HCT116 (cell line): Measurements from ENCODE around the gene ZNF469. TPM values are rescaled to one million over a fixed set of nuclear protein-coding genes. Genes with fewer than 3 reads are reported as not detected.
A peak's percentile ranks its signal among the peaks of the same experiment; 100 is the strongest.

Experiments
- ATAC-seq: fragments of 200-7000 bp; cut with Tn5 transposase; 2 replicates; pipeline ENCODE4 v1.9.1; 2020; ENCODE audit warnings: mild to moderate bottlenecking, moderate library complexity
- BruUV-seq: library from RNA; stranded (reverse); fragments of 400-500 nt; replicated peaks from 2 replicates; lab custom pipeline; 2021; lab: Mats Ljungman, UMichigan
- CTCF ChIA-PET: fragments of 300-600 bp; sonication (Branson Sonifier 250); formaldehyde crosslinking; loops from one replicate; lab custom pipeline; 2021; ENCODE audit warnings: antibody characterized with exemption; lab: Charles Lee
- POLR2A ChIA-PET: fragments of 300-600, 350-600 bp; sonication (Branson Sonifier 250); formaldehyde crosslinking; loops from one replicate; lab custom pipeline; 2021; ENCODE audit warnings: antibody characterized with exemption; lab: Charles Lee
- RAD21 ChIA-PET, 2 experiments: fragments of 300-600 bp; sonication (Branson Sonifier 250); formaldehyde crosslinking; loops; one replicate each; lab custom pipeline; 2023; ENCODE audit warnings: low total read pairs in 2 of 2; ENCODE audit not compliant: uncharacterized antibody in 2 of 2, unreplicated experiment in 2 of 2, low non-redundant PET in 1 of 2; lab: Charles Lee
- DNase-seq: peaks from one replicate; pipeline ENCODE4 v3.0.0-alpha.2; 2010; ENCODE audit warnings: low read depth, low spot score
- H2AFZ ChIP-seq: fragments of 200-600 bp; shearing (Covaris generic), sonication (generic); 2 replicates; pipeline ENCODE4 v1.6.1; 2017; ENCODE audit warnings: low read depth, mixed run types, mixed read lengths, antibody characterized with exemption, low read length; ENCODE audit not compliant: poor library complexity, severe bottlenecking
- H3K27ac ChIP-seq: 2 replicates; pipeline ENCODE4 v1.5.1; 2012; ENCODE audit warnings: low read depth, low read length
- H3K27me3 ChIP-seq: fragments of 200-600 bp; sonication (generic); 2 replicates; pipeline ENCODE4 v1.6.1; 2016; ENCODE audit warnings: mixed run types, low read length, mixed read lengths; ENCODE audit not compliant: insufficient read depth
- H3K36me3 ChIP-seq, 2 experiments: fragments of 200-500 bp in 1 of 2; fragments of 200-600 bp in 1 of 2; sonication (Bioruptor generic) in 1 of 2; sonication (generic) in 1 of 2; 2 replicates each; pipeline versions ENCODE4 v1.5.1 to v1.6.1; 2014 to 2016; ENCODE audit warnings: low read length in 2 of 2, inconsistent platforms in 1 of 2, mixed read lengths in 1 of 2, mixed run types in 1 of 2; ENCODE audit not compliant: insufficient read depth in 2 of 2, control insufficient read depth in 1 of 2
- H3K4me1 ChIP-seq, 2 experiments: fragments of 200-600 bp in 1 of 2; sonication (generic) in 1 of 2; 2 replicates each; pipeline versions ENCODE4 v1.5.1 to v1.6.1; 2012 to 2017; ENCODE audit warnings: low read length in 2 of 2, inconsistent platforms in 1 of 2, mild to moderate bottlenecking in 1 of 2, mixed read lengths in 1 of 2, mixed run types in 1 of 2, moderate library complexity in 1 of 2; ENCODE audit not compliant: insufficient read depth in 2 of 2, control insufficient read depth in 1 of 2
- H3K4me2 ChIP-seq: fragments of 200-600 bp; sonication (generic); 2 replicates; pipeline ENCODE4 v1.6.1; 2017; ENCODE audit warnings: mixed run types, low read length, mixed read lengths
- H3K4me3 ChIP-seq, 2 experiments: fragments of 200-600 bp in 1 of 2; sonication (generic) in 1 of 2; replicated peaks in 1 of 2; 2 replicates each; pipeline ENCODE4 v1.5.1; 2011 to 2016; ENCODE audit warnings: low read length in 2 of 2, control low read depth in 1 of 2, low read depth in 1 of 2, mild to moderate bottlenecking in 1 of 2, mixed read lengths in 1 of 2, mixed run types in 1 of 2
- H3K79me2 ChIP-seq: fragments of 200-600 bp; sonication (generic); 2 replicates; pipeline ENCODE4 v1.6.1; 2017; ENCODE audit warnings: mild to moderate bottlenecking, mixed run types, low read length, moderate library complexity, mixed read lengths; ENCODE audit not compliant: insufficient read depth
- H3K9ac ChIP-seq: fragments of 200-600 bp; sonication (generic); 2 replicates; pipeline ENCODE4 v1.6.1; 2016; ENCODE audit warnings: low read length, mixed read lengths
- H3K9me2 ChIP-seq: fragments of 200-600 bp; sonication (generic), shearing (Covaris generic); 2 replicates; pipeline ENCODE4 v1.6.1; 2017; ENCODE audit warnings: mixed run types, mild to moderate bottlenecking, moderate library complexity; ENCODE audit not compliant: insufficient read depth
- H3K9me3 ChIP-seq, 2 experiments: fragments of 200-500 bp in 1 of 2; fragments of 200-600 bp in 1 of 2; sonication (Bioruptor generic) in 1 of 2; sonication (generic) in 1 of 2; 2 replicates each; pipeline ENCODE4 v1.6.1; 2014 to 2017; ENCODE audit warnings: low read length in 2 of 2, mixed read lengths in 2 of 2, inconsistent platforms in 1 of 2, low read depth in 1 of 2, mild to moderate bottlenecking in 1 of 2, mixed run types in 1 of 2, moderate library complexity in 1 of 2; ENCODE audit not compliant: control insufficient read depth in 1 of 2, insufficient read depth in 1 of 2
- H4K20me1 ChIP-seq: fragments of 200-600 bp; sonication (generic), shearing (Covaris generic); 2 replicates; pipeline ENCODE4 v1.6.1; 2017; ENCODE audit warnings: mixed run types, mild to moderate bottlenecking, moderate library complexity; ENCODE audit not compliant: insufficient read depth
- CEBPB ChIP-seq: IDR thresholded peaks from 2 replicates; pipeline ENCODE4 v1.6.1; 2012; ENCODE audit warnings: low read depth
- CTCF ChIP-seq, 3 experiments: fragments of 200-600 bp in 1 of 3; sonication (generic) in 1 of 3; IDR thresholded peaks in 2 of 3; conservative IDR thresholded peaks in 1 of 3; 2 replicates each; pipeline ENCODE4 v1.5.1; 2012 to 2017; ENCODE audit warnings: low read depth in 2 of 3, low read length in 2 of 3, antibody characterized with exemption in 1 of 3, borderline replicate concordance in 1 of 3, control low read depth in 1 of 3, mild to moderate bottlenecking in 1 of 3, mixed read lengths in 1 of 3, mixed run types in 1 of 3, moderate library complexity in 1 of 3; ENCODE audit not compliant: insufficient read depth in 1 of 3
- EGR1 ChIP-seq: IDR thresholded peaks from 2 replicates; pipeline ENCODE4 v1.6.1; 2012; ENCODE audit warnings: low read depth
- ELF1 ChIP-seq: IDR thresholded peaks from 2 replicates; pipeline ENCODE4 v1.6.1; 2012; ENCODE audit warnings: low read depth, borderline replicate concordance
- EZH2 ChIP-seq: fragments of 200-600 bp; sonication (generic); IDR thresholded peaks from 2 replicates; pipeline ENCODE4 v1.6.1; 2017; ENCODE audit warnings: antibody characterized with exemption, mixed run types
- FOSL1 ChIP-seq: IDR thresholded peaks from 2 replicates; pipeline ENCODE4 v1.6.1; 2012; ENCODE audit warnings: low read depth
- POLR2A ChIP-seq: IDR thresholded peaks from 2 replicates; pipeline ENCODE4 v1.7.0; 2011; ENCODE audit warnings: borderline replicate concordance; ENCODE audit not compliant: insufficient read depth, insufficient read length; ENCODE audit errors: extremely low read depth
- POLR2AphosphoS5 ChIP-seq: IDR thresholded peaks from 2 replicates; pipeline ENCODE4 v1.6.1; 2011; ENCODE audit warnings: mild to moderate bottlenecking, low read depth, low read length, moderate library complexity
- RAD21 ChIP-seq: IDR thresholded peaks from 2 replicates; pipeline ENCODE4 v1.6.1; 2012; ENCODE audit warnings: low read depth, mild to moderate bottlenecking
- SIN3A ChIP-seq: IDR thresholded peaks from 2 replicates; pipeline ENCODE4 v1.6.1; 2012; ENCODE audit warnings: low read depth
- SP1 ChIP-seq: IDR thresholded peaks from 2 replicates; pipeline ENCODE4 v1.6.1; 2012; ENCODE audit warnings: low read depth
- SRF ChIP-seq: IDR thresholded peaks from 2 replicates; pipeline ENCODE4 v1.6.1; 2012; ENCODE audit warnings: low read depth
- TCF7L2 ChIP-seq: IDR thresholded peaks from 2 replicates; pipeline ENCODE4 v1.7.0; 2011; ENCODE audit warnings: borderline replicate concordance, inconsistent platforms; ENCODE audit not compliant: insufficient read depth, insufficient read length; ENCODE audit errors: extremely low read depth
- ZBTB33 ChIP-seq: IDR thresholded peaks from 2 replicates; pipeline ENCODE4 v1.6.1; 2011; ENCODE audit warnings: mild to moderate bottlenecking, low read length, moderate library complexity; ENCODE audit not compliant: insufficient replicate concordance; ENCODE audit errors: extremely low read depth
- ZNF274 ChIP-seq: fragments of 200-500 bp; sonication (Bioruptor generic); IDR thresholded peaks from 2 replicates; pipeline ENCODE4 v1.6.1; 2014; ENCODE audit warnings: mild to moderate bottlenecking, low read depth, low read length, inconsistent platforms
- intact Hi-C: fragments of 100-400 bp; cut with micrococcal nuclease; formaldehyde crosslinking; loops from 2 replicates; pipeline ENCODE4 v1.10.0; 2022
- total RNA-seq: library from RNA; stranded (reverse); gene quantifications from one replicate; pipeline ENCODE4 v1.2.1, GENCODE V29; 2021; ENCODE audit not compliant: unreplicated experiment
- TF ChIP-seq, protein P1 (sequence below): IDR thresholded peaks from 2 replicates; pipeline ENCODE4 v1.6.1; 2012

ZNF469 gene
- total RNA-seq, 1 experiment from 2014 or later, result 5.9 TPM

- TF ChIP-seq ZBTB33 (no peak), CEBPB (no peak), TCF7L2 (no peak), POLR2A (no peak), POLR2AphosphoS5 (no peak), CTCF (IDR thresholded peaks at IDR 0.05 in 2 of 3, conservative IDR thresholded peaks at IDR 0.05 in 1 of 3; ENCODE audit: borderline replicate concordance in 1 of 3, insufficient read depth in 1 of 3, low read depth in 2 of 3, low read length in 2 of 3) (no peak), SIN3A (no peak)
- TF ChIP-seq, all 23 proteins: peak for 0
Measured at GRCh38 chr16:88384222-88385111, 1.7 kb downstream of the ZNF469 start (continued).

DNA sequence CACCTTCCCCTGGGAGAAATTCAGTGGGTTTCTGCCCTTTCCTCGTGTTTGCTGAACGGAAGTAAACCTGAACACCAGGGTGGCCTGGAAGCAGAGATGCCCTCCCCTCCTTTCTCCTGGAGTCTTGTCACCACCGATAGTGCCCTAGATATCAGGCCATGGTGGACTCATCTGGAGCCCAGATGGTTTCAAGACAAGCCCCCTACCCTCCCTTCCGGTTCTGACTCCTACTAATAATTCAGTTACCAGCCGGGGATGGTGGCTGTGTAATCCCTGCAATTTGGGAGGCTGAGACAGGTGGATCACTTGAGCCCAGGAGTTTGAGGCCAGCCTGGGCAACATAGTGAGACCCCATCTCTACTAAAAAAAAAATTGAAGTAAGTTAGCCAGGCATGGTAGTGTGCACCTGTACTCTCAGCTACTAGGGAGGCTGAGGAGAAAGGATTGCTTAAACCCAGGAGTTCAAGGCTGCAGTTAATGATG lies 2.4 kb downstream of the ZNF469 start:
- ChIA-PET POLR2A (no interaction called here), CTCF (no interaction called here), RAD21 (interaction anchor here in 1 of 2 experiments (0.7 kb wide), 1 partner anchor 66 kb away, joined by 3 read pairs; no protein-coding TSS in a partner anchor)
- Histone ChIP-seq H3K4me2 (peak overlapping the region; percentile 100), H3K27me3 (no peaks in the 10 kb centered on the region), H3K9me2 (no peaks in the 10 kb centered on the region), H3K27ac (no peak overlapping the region), H2AFZ (no peak overlapping the region), H3K4me1 (peaks cover 18 to 28% of the 10 kb centered on the region in 2 experiments), H3K9me3 (peaks cover 0 to 8% of the 10 kb centered on the region in 2 experiments; a peak in 1 of 4 replicates), H3K9ac (0 out of 2 replicates have a peak overlapping the region, but pooled peaks have one; percentile 86), H4K20me1 (no peaks in the 10 kb centered on the region), H3K4me3 (no peak overlapping the region), H3K36me3 (peaks cover 0 to 8% of the 10 kb centered on the region in 2 experiments; a peak in 1 of 4 replicates), H3K79me2 (peaks cover 45% of the 10 kb centered on the region)
- ATAC-seq (no peak), DNase-seq (no peak)
- no TSS peak for BruUV-seq
- intact Hi-C loops, result no loop called here
- TF ChIP-seq, protein P1, sequence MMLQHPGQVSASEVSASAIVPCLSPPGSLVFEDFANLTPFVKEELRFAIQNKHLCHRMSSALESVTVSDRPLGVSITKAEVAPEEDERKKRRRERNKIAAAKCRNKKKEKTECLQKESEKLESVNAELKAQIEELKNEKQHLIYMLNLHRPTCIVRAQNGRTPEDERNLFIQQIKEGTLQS, result no peak
- TF ChIP-seq EGR1 (no peak), ELF1 (no peak), EZH2 (no peak), ZNF274 (no peak), ZBTB33 (no peak), SIN3A (no peak), RAD21 (no peak), SRF (no peak), SP1 (no peak), FOSL1 (no peak)
